CD4-positive, alpha-beta T cell (primary cell): Measurements from ENCODE around the gene KBTBD12. TPM values are rescaled to one million over a fixed set of nuclear protein-coding genes. Genes with fewer than 3 reads are reported as not detected.

Experiments
- ATAC-seq: fragments of 200-7000 bp; cut with Tn5 transposase; one replicate; pipeline ENCODE4 v1.10.0; 2022; ENCODE audit warnings: mild to moderate bottlenecking; ENCODE audit not compliant: poor library complexity
- CTCF ChIA-PET: fragments of 350-600 bp; sonication (Branson Sonifier 250); formaldehyde crosslinking; loops from one replicate; lab custom pipeline; 2021; ENCODE audit warnings: antibody characterized with exemption, inconsistent platforms; lab: Charles Lee
- POLR2A ChIA-PET: fragments of 350-600 bp; sonication (Branson Sonifier 250); formaldehyde crosslinking; loops from one replicate; lab custom pipeline; 2021; ENCODE audit warnings: antibody characterized with exemption, inconsistent platforms; lab: Charles Lee
- DNase-seq, 14 experiments: peaks; one replicate each; pipeline ENCODE4 v3.0.0-alpha.2; 2013 to 2020; ENCODE audit warnings: mixed read lengths in 2 of 14
- H3K27ac ChIP-seq, 2 donors: one replicate each; pipeline versions ENCODE4 v1.5.1 to v1.7.0; 2013; ENCODE audit warnings: low read length in 2 of 2, low read depth in 1 of 2, mild to moderate bottlenecking in 1 of 2
- H3K27me3 ChIP-seq, 2 experiments: 1 replicate in 1 of 2; 2 replicates in 1 of 2; pipeline versions ENCODE4 v1.6.1 to v1.7.0; 2013; ENCODE audit warnings: low read length in 2 of 2, control low read depth in 1 of 2, mild to moderate bottlenecking in 1 of 2, moderate library complexity in 1 of 2; ENCODE audit not compliant: insufficient read depth in 2 of 2, control insufficient read depth in 1 of 2
- H3K36me3 ChIP-seq: one replicate; pipeline ENCODE4 v1.6.1; 2013; ENCODE audit warnings: low read length, control low read depth; ENCODE audit not compliant: insufficient read depth
- H3K4me1 ChIP-seq: one replicate; pipeline ENCODE4 v1.6.1; 2013; ENCODE audit warnings: low read length, control low read depth; ENCODE audit not compliant: insufficient read depth
- H3K4me3 ChIP-seq: one replicate; pipeline ENCODE4 v1.5.1; 2013; ENCODE audit warnings: mild to moderate bottlenecking, low read length, moderate library complexity
- H3K9me3 ChIP-seq, 2 experiments: 1 replicate in 1 of 2; 2 replicates in 1 of 2; pipeline versions ENCODE4 v1.6.1 to v1.7.0; 2013; ENCODE audit warnings: low read length in 2 of 2, mild to moderate bottlenecking in 2 of 2, control low read depth in 1 of 2, moderate library complexity in 1 of 2; ENCODE audit not compliant: control insufficient read depth in 1 of 2, insufficient read depth in 1 of 2
- H3K27ac Mint-ChIP-seq: one replicate; pipeline ENCODE4 v1.8.0; 2020; ENCODE audit warnings: mixed read lengths
- H3K27me3 Mint-ChIP-seq: one replicate; pipeline ENCODE4 v1.8.0; 2021; ENCODE audit warnings: mixed read lengths
- H3K36me3 Mint-ChIP-seq: one replicate; pipeline ENCODE4 v1.8.0; 2021; ENCODE audit warnings: low read depth, mixed read lengths
- H3K4me1 Mint-ChIP-seq: one replicate; pipeline ENCODE4 v1.8.0; 2021; ENCODE audit warnings: low read depth, mixed read lengths
- H3K4me3 Mint-ChIP-seq: one replicate; pipeline ENCODE4 v1.8.0; 2020; ENCODE audit warnings: mild to moderate bottlenecking, mixed read lengths
- H3K9me3 Mint-ChIP-seq: one replicate; pipeline ENCODE4 v1.8.0; 2020; ENCODE audit warnings: mixed read lengths
- CTCF ChIP-seq: fragments of 200-600 bp; IDR thresholded peaks from one replicate; pipeline ENCODE4 v1.8.0; 2022; ENCODE audit warnings: antibody characterized with exemption, mild to moderate bottlenecking
- intact Hi-C, 2 experiments: fragments of 100-400 bp; cut with DNase I in 1 of 2; cut with micrococcal nuclease in 1 of 2; formaldehyde crosslinking; loops; one replicate each; pipeline versions ENCODE4 v1.15.1 to v1.9.0; 2023 to 2025; cut with DNase I, micrococcal nuclease
- total RNA-seq, 174 experiments: library from RNA in 2 of 174; stranded (reverse) in 2 of 174; gene quantifications; one replicate each; pipeline ENCODE4 v1.2.3 and lab custom pipeline; 2021 to 2026

Gene KBTBD12
- total RNA-seq, 2 experiments from 2014 or later: not detected

GRCh38 chr3:128012050-128012449 lies 97.0 kb downstream of the KBTBD12 start:
- CTCF ChIA-PET: no interaction called here
- Mint-ChIP-seq H3K9me3 (no peaks in the 10 kb centered on the region), H3K27ac (no peak overlapping the region), H3K4me1 (no peaks in the 10 kb centered on the region), H3K27me3 (peaks cover 20% of the 10 kb centered on the region), H3K36me3 (no peaks in the 10 kb centered on the region), H3K4me3 (no peak overlapping the region)
- no peak for TF ChIP-seq CTCF
- Histone ChIP-seq H3K4me3 (no peak overlapping the region), H3K36me3 (no peaks in the 10 kb centered on the region), H3K27ac (no peak overlapping the region), H3K9me3 (no peaks in the 10 kb centered on the region), H3K4me1 (peaks cover 2% of the 10 kb centered on the region), H3K27me3 (no peaks in the 10 kb centered on the region)
- intact Hi-C loops: no loop called here
- ATAC-seq (no peak), DNase-seq (no peak)
- POLR2A ChIA-PET: no interaction called here

GRCh38 chr3:128014548-128014947 lies 99.5 kb downstream of the KBTBD12 start:
- Mint-ChIP-seq H3K27ac (no peak overlapping the region), H3K27me3 (peaks cover 15% of the 10 kb centered on the region), H3K4me1 (no peaks in the 10 kb centered on the region), H3K9me3 (no peaks in the 10 kb centered on the region), H3K36me3 (no peaks in the 10 kb centered on the region), H3K4me3 (no peak overlapping the region)
- no peaks in the 10 kb centered on the region for H3K27me3 ChIP-seq
- intact Hi-C loops: no loop called here
- H3K36me3 ChIP-seq: no peaks in the 10 kb centered on the region
- TF ChIP-seq CTCF: no peak
- no peaks in the 10 kb centered on the region for H3K9me3 ChIP-seq
- POLR2A ChIA-PET: no interaction called here
- peaks cover 2% of the 10 kb centered on the region for H3K4me1 ChIP-seq
- no peak for ATAC-seq
- CTCF ChIA-PET: no interaction called here
- no peak overlapping the region for H3K27ac ChIP-seq
- DNase-seq: no peak
- no peak overlapping the region for H3K4me3 ChIP-seq

GRCh38 chr3:128016502-128016901 lies 101.5 kb downstream of the KBTBD12 start:
- H3K36me3 Mint-ChIP-seq: no peaks in the 10 kb centered on the region
- no peaks in the 10 kb centered on the region for H3K9me3 Mint-ChIP-seq
- H3K27ac Mint-ChIP-seq: no peak overlapping the region
- Histone ChIP-seq H3K9me3 (no peaks in the 10 kb centered on the region), H3K27ac (no peak overlapping the region), H3K4me1 (no peaks in the 10 kb centered on the region), H3K27me3 (no peaks in the 10 kb centered on the region), H3K4me3 (no peak overlapping the region), H3K36me3 (no peaks in the 10 kb centered on the region)
- TF ChIP-seq CTCF: no peak
- H3K27me3 Mint-ChIP-seq: peaks cover 5% of the 10 kb centered on the region
- no peaks in the 10 kb centered on the region for H3K4me1 Mint-ChIP-seq
- ATAC-seq: no peak
- DNase-seq: no peak
- ChIA-PET CTCF (no interaction called here), POLR2A (no interaction called here)
- intact Hi-C loops: no loop called here
- H3K4me3 Mint-ChIP-seq: no peak overlapping the region
